Endodermal cell (in vitro differentiated cells): Measurements from ENCODE around the gene GMPR. TPM values are rescaled to one million over a fixed set of nuclear protein-coding genes. Genes with fewer than 3 reads are reported as not detected.

Experiments
- DNase-seq: peaks from one replicate; pipeline ENCODE4 v3.0.0-alpha.2; 2017
- H3K27ac ChIP-seq: 2 replicates; pipeline ENCODE4 v1.5.1; 2013; ENCODE audit warnings: mild to moderate bottlenecking, low read depth, low read length, moderate library complexity
- H3K27me3 ChIP-seq: 2 replicates; pipeline ENCODE4 v1.6.1; 2013; ENCODE audit warnings: mild to moderate bottlenecking, low read length, moderate library complexity; ENCODE audit not compliant: insufficient read depth, control insufficient read depth, poor library complexity, severe bottlenecking
- H3K36me3 ChIP-seq: 2 replicates; pipeline ENCODE4 v1.7.0; 2013; ENCODE audit warnings: mild to moderate bottlenecking, low read length, moderate library complexity; ENCODE audit not compliant: control insufficient read depth, insufficient read depth
- H3K4me1 ChIP-seq: one replicate; pipeline ENCODE4 v1.7.0; 2013; ENCODE audit warnings: low read length; ENCODE audit not compliant: control insufficient read depth, insufficient read depth
- H3K4me3 ChIP-seq: 2 replicates; pipeline ENCODE4 v1.5.1; 2013; ENCODE audit warnings: mild to moderate bottlenecking, low read length, moderate library complexity
- H3K9ac ChIP-seq: 2 replicates; pipeline ENCODE4 v1.6.1; 2013; ENCODE audit warnings: mild to moderate bottlenecking, low read length, moderate library complexity; ENCODE audit not compliant: poor library complexity, severe bottlenecking; ENCODE audit errors: extremely low read depth
- H3K9me3 ChIP-seq: 2 replicates; pipeline ENCODE4 v1.6.1; 2013; ENCODE audit warnings: mild to moderate bottlenecking, low read length, moderate library complexity; ENCODE audit not compliant: control insufficient read depth
- H3K27ac Mint-ChIP-seq: 2 replicates; pipeline ENCODE4 v1.8.0; 2020; ENCODE audit warnings: mixed read lengths
- H3K27me3 Mint-ChIP-seq: 2 replicates; pipeline ENCODE4 v1.8.0; 2021; ENCODE audit warnings: mild to moderate bottlenecking, mixed read lengths; ENCODE audit not compliant: insufficient read depth
- H3K36me3 Mint-ChIP-seq: 2 replicates; pipeline ENCODE4 v1.8.0; 2020; ENCODE audit warnings: low read depth, mixed read lengths
- H3K4me1 Mint-ChIP-seq: 2 replicates; pipeline ENCODE4 v1.8.0; 2020; ENCODE audit warnings: mixed read lengths
- H3K4me3 Mint-ChIP-seq: 2 replicates; pipeline ENCODE4 v1.8.0; 2020; ENCODE audit warnings: mild to moderate bottlenecking, moderate library complexity, mixed read lengths
- H3K9me3 Mint-ChIP-seq: 2 replicates; pipeline ENCODE4 v1.8.0; 2020; ENCODE audit warnings: mild to moderate bottlenecking, mixed read lengths
- WGBS, 2 experiments: methylation state at CpG; one replicate each; pipeline versions ENCODE4 v1.1.5 to v1.1.7; 2013; ENCODE audit warnings: missing lambda C conversion rate in 2 of 2, mixed read lengths in 1 of 2; ENCODE audit not compliant: insufficient coverage in 1 of 2, insufficient read length in 1 of 2; 5-methylcytosine and 5-hydroxymethylcytosine counted together
- total RNA-seq, 2 donors: library from RNA; stranded (reverse); fragmentation: NEBNext Ultra II Directional in 1 of 2; extraction: Animal tissue kit (Norgen Biotek cat#: 25700) in 1 of 2; gene quantifications; 2 replicates in 1 of 2; 3 replicates in 1 of 2; pipeline ENCODE4 v1.2.1, GENCODE V29; 2021
- TF ChIP-seq, protein P1 (sequence below): fragments of 200-600 bp; sonication (generic); conservative IDR thresholded peaks from 2 replicates; pipeline ENCODE4 v1.5.0; 2021; ENCODE audit warnings: antibody characterized with exemption, mild to moderate bottlenecking

GMPR gene
- total RNA-seq, 2 donors from 2014 or later: 4.9 to 20.7 TPM

DNA sequence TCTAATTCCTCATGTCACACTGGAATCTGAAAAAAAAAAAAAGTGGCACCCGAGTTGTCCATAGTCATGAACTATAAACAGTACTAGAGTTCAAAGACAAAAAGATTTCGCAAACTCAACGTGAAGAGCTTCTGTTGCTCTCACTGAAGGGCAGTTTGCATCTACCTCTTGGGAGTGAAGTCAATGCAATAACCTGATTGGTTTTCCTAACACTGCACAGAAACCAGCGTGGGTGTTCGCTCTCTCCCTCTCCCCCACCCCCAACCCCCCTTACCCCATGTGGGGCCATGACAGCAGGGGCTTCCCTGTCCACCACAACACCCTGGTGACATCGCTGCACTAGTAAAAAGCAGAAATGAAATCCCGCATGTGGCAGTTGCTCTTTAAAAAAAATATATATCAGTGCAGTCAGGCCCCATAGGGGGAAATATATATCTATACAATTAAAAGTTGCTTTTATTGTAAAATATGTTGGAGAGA lies 66.9 kb downstream of the GMPR start:
- H3K9me3 Mint-ChIP-seq: no peaks in the 10 kb centered on the region
- Histone ChIP-seq H3K36me3 (no peaks in the 10 kb centered on the region), H3K4me1 (no peaks in the 10 kb centered on the region), H3K27ac (no peak overlapping the region), H3K27me3 (no peaks in the 10 kb centered on the region), H3K4me3 (no peak overlapping the region), H3K9ac (no peak overlapping the region), H3K9me3 (no peaks in the 10 kb centered on the region)
- no peak for DNase-seq
- H3K4me1 Mint-ChIP-seq: peaks cover 30% of the 10 kb centered on the region
- TF ChIP-seq, protein P1, sequence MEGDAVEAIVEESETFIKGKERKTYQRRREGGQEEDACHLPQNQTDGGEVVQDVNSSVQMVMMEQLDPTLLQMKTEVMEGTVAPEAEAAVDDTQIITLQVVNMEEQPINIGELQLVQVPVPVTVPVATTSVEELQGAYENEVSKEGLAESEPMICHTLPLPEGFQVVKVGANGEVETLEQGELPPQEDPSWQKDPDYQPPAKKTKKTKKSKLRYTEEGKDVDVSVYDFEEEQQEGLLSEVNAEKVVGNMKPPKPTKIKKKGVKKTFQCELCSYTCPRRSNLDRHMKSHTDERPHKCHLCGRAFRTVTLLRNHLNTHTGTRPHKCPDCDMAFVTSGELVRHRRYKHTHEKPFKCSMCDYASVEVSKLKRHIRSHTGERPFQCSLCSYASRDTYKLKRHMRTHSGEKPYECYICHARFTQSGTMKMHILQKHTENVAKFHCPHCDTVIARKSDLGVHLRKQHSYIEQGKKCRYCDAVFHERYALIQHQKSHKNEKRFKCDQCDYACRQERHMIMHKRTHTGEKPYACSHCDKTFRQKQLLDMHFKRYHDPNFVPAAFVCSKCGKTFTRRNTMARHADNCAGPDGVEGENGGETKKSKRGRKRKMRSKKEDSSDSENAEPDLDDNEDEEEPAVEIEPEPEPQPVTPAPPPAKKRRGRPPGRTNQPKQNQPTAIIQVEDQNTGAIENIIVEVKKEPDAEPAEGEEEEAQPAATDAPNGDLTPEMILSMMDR: no peak
- H3K27me3 Mint-ChIP-seq: no peaks in the 10 kb centered on the region
- no peak overlapping the region for H3K27ac Mint-ChIP-seq
- 79 to 90% methylated on average over 2 to 7 of the region's 7 CpGs for WGBS, 2 experiments
- H3K36me3 Mint-ChIP-seq: no peaks in the 10 kb centered on the region
- H3K4me3 Mint-ChIP-seq: no peak overlapping the region

DNA sequence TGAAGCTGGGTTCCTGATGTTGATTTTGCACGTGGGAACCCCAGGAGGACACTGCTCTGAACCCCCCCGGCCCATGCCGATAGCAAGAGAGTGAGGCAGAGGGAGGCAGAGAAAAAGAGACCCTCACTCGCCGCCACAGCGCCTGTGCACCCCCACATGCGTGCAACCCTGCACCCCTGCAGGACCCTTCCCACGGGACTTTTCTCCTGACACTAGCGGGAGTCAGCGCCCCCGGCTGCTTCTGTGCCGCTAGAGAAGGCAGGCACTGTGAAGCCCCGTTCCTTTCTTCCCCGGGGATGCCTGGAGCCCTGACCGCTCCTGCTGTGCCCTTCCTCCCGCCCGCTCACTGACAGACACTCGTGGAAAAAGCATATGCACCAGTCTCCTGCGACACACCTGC lies 67.4 kb downstream of the GMPR start:
- no peaks in the 10 kb centered on the region for H3K27me3 ChIP-seq
- no peak overlapping the region for H3K4me3 ChIP-seq
- H3K27ac ChIP-seq: no peak overlapping the region
- H3K4me3 Mint-ChIP-seq: no peak overlapping the region
- peaks cover 29% of the 10 kb centered on the region for H3K4me1 Mint-ChIP-seq
- no peaks in the 10 kb centered on the region for H3K4me1 ChIP-seq
- no peak overlapping the region for H3K27ac Mint-ChIP-seq
- no peaks in the 10 kb centered on the region for H3K9me3 ChIP-seq
- no peaks in the 10 kb centered on the region for H3K9me3 Mint-ChIP-seq
- H3K27me3 Mint-ChIP-seq: no peaks in the 10 kb centered on the region
- no peaks in the 10 kb centered on the region for H3K36me3 ChIP-seq
- WGBS, 2 experiments: 87 to 90% methylated on average over 14 to 19 of the region's 19 CpGs
- H3K9ac ChIP-seq: no peak overlapping the region
- peak; percentile 70 for DNase-seq
- no peaks in the 10 kb centered on the region for H3K36me3 Mint-ChIP-seq
- TF ChIP-seq, protein P1: no peak

DNA sequence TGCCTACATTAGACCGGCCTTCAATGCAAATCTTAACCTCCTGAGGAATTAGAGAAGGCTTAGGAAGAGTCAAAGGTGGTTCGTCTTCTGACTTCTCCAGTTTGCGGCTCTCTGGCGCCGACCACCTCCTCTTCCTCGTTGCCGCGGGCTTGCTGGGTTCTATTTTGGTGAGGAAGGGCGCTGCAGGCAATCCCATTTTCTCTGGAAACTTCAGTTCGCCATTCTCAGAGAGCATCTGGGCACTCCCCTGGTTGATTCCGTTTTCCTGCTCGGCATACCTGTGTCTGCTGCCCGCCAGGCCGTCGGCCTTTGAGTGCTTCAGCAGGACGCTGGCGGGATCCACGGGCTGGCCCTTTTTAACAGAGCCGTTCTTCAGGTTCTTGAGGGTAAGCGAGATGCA lies 67.9 kb downstream of the GMPR start:
- H3K4me1 ChIP-seq: no peaks in the 10 kb centered on the region
- no peaks in the 10 kb centered on the region for H3K36me3 ChIP-seq
- no peaks in the 10 kb centered on the region for H3K9me3 Mint-ChIP-seq
- H3K27ac Mint-ChIP-seq: no peak overlapping the region
- WGBS, 2 experiments: 82 to 92% methylated on average over 13 to 20 of the region's 20 CpGs
- DNase-seq: peak; percentile 58
- no peaks in the 10 kb centered on the region for H3K27me3 ChIP-seq
- H3K4me3 ChIP-seq: no peak overlapping the region
- no peak overlapping the region for H3K9ac ChIP-seq
- H3K9me3 ChIP-seq: no peaks in the 10 kb centered on the region
- peaks cover 29% of the 10 kb centered on the region for H3K4me1 Mint-ChIP-seq
- no peaks in the 10 kb centered on the region for H3K27me3 Mint-ChIP-seq
- no peak overlapping the region for H3K27ac ChIP-seq
- H3K36me3 Mint-ChIP-seq: no peaks in the 10 kb centered on the region
- H3K4me3 Mint-ChIP-seq: peak overlapping the region; percentile 9
- TF ChIP-seq, protein P1: no peak
